ENCODE measurements around the gene ANKRD11.
"Not testable (repeated sequence)": the region's sequence is repeated elsewhere in the genome, so short reads cannot be mapped to it uniquely, and the experiment has no call there.

ANKRD11 gene

GRCh38 chr16:89433363-89433984 is 56.9 kb downstream of the ANKRD11 start:
- DNase-seq, result not testable (repeated sequence)

GRCh38 chr16:89431630-89432029 is 58.7 kb downstream of the ANKRD11 start:
- DNase-seq, result no peak

- peak in 4 of 51 donors; percentile 14 to 37 (median 22) for DNase-seq
Observed at GRCh38 chr16:89431158-89431584, 59.2 kb downstream of the ANKRD11 start.

GRCh38 chr16:89430436-89431157 is 59.8 kb downstream of the ANKRD11 start:
- DNase-seq, result no peak

- DNase-seq, result not testable (repeated sequence)
Observed at GRCh38 chr16:89428605-89429004, 61.8 kb downstream of the ANKRD11 start.

- DNase-seq, result no peak
Observed at GRCh38 chr16:89426736-89427530, 63.4 kb downstream of the ANKRD11 start.

GRCh38 chr16:89425523-89425922 is 64.8 kb downstream of the ANKRD11 start:
- no peak for DNase-seq

- DNase-seq, result no peak
Observed at GRCh38 chr16:89423681-89424260, 66.6 kb downstream of the ANKRD11 start.

- DNase-seq, result no peak
Observed at GRCh38 chr16:89422905-89423630, 67.3 kb downstream of the ANKRD11 start.

GRCh38 chr16:89422527-89422904 is 67.8 kb downstream of the ANKRD11 start:
- no peak for DNase-seq

GRCh38 chr16:89421300-89421699 is 69.1 kb downstream of the ANKRD11 start:
- DNase-seq, result not testable (repeated sequence)

GRCh38 chr16:89420204-89420603 is 70.2 kb downstream of the ANKRD11 start:
- peak in 14 of 51 donors; percentile 9 to 61 (median 40) for DNase-seq

- no peak for DNase-seq
Observed at GRCh38 chr16:89418352-89418751, 72.0 kb downstream of the ANKRD11 start.

- DNase-seq, result no peak
Observed at GRCh38 chr16:89417352-89417751, 73.0 kb downstream of the ANKRD11 start.

GRCh38 chr16:89413811-89414585 is 76.4 kb downstream of the ANKRD11 start:
- no peak for DNase-seq

- no peak for DNase-seq
Observed at GRCh38 chr16:89412811-89413210, 77.5 kb downstream of the ANKRD11 start.

- DNase-seq, result no peak
Observed at GRCh38 chr16:89411335-89411850, 79.0 kb downstream of the ANKRD11 start.

- DNase-seq, result peak in 20 of 51 donors; percentile 12 to 65 (median 36)
Observed at GRCh38 chr16:89410794-89411309, 79.5 kb downstream of the ANKRD11 start.

GRCh38 chr16:89410322-89410721 is 80.0 kb downstream of the ANKRD11 start:
- no peak for DNase-seq

GRCh38 chr16:89409161-89409711 is 81.1 kb downstream of the ANKRD11 start:
- DNase-seq, result no peak

All from hypothalamus (tissue), 51 donors.